Stimulated activated naive B cell treated with anti-CD40 and anti-IgM and Interleukin-4, amounts not matched to agents 10 μg/mL and 1 μg/mL and 100 μg/mL, for 72 hours (primary cell): ENCODE data around the gene GFPT2.
A peak's percentile ranks its signal among the peaks of the same experiment; 100 is the strongest.

Experiments used
- ATAC-seq, 2 donors: fragments of 150-1000 bp; cut with Tn5 transposase; replicated peaks; 2 replicates each; pipeline ENCODE4 v1.10.0; 2021; ENCODE audit warnings: moderate library complexity in 1 of 2
- DNase-seq: peaks from one replicate; pipeline ENCODE4 v3.0.0; 2021
- H3K27ac Mint-ChIP-seq: one replicate; pipeline ENCODE4 v1.8.0; 2022; ENCODE audit warnings: mild to moderate bottlenecking, mixed read lengths
- H3K27me3 Mint-ChIP-seq, 2 donors: one replicate each; pipeline ENCODE4 v1.8.0; 2022; ENCODE audit warnings: mixed read lengths in 2 of 2
- H3K36me3 Mint-ChIP-seq, 2 donors: one replicate each; pipeline ENCODE4 v1.8.0; 2022; ENCODE audit warnings: mixed read lengths in 2 of 2, mild to moderate bottlenecking in 1 of 2
- H3K4me1 Mint-ChIP-seq, 2 donors: one replicate each; pipeline ENCODE4 v1.8.0; 2022; ENCODE audit warnings: mixed read lengths in 2 of 2, mild to moderate bottlenecking in 1 of 2
- H3K4me3 Mint-ChIP-seq, 2 donors: one replicate each; pipeline ENCODE4 v1.8.0; 2022; ENCODE audit warnings: mild to moderate bottlenecking in 2 of 2, mixed read lengths in 2 of 2, moderate library complexity in 1 of 2
- H3K9me3 Mint-ChIP-seq, 2 donors: one replicate each; pipeline ENCODE4 v1.8.0; 2022; ENCODE audit warnings: mixed read lengths in 2 of 2, mild to moderate bottlenecking in 1 of 2

GFPT2 gene

GRCh38 chr5:180289966-180290365 lies 63.2 kb downstream of the GFPT2 start:
- H3K27ac Mint-ChIP-seq: no peak overlapping the region
- H3K9me3 Mint-ChIP-seq: no peaks in the 10 kb centered on the region
- DNase-seq (no peak), ATAC-seq (no peak)
- no peaks in the 10 kb centered on the region for H3K27me3 Mint-ChIP-seq
- peaks cover 31 to 49% of the 10 kb centered on the region in 2 donors for H3K4me1 Mint-ChIP-seq
- H3K4me3 Mint-ChIP-seq: no peak overlapping the region
- H3K36me3 Mint-ChIP-seq: peaks cover 10 to 20% of the 10 kb centered on the region in 2 donors

DNA sequence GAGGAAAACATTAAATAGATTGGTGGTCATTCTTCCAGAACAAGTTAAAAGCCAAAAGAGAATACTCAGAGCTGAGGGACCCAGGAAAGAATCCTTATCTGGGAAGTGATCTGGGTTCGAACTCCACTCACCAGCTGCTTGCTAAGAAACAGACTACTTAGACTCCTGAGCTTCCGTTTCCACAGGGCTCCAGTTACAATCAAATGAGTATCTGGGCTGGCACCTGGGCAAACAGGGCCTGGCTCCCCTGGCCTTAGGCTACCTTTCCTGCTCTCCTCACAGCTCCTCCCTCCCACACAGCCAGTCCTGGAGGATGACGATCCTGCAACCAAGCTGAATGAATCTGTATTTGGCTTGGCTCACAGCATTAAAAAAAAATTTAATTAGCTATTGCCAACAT lies 63.7 kb downstream of the GFPT2 start:
- peaks cover 10 to 25% of the 10 kb centered on the region in 2 donors for H3K36me3 Mint-ChIP-seq
- H3K4me1 Mint-ChIP-seq: peaks cover 29 to 49% of the 10 kb centered on the region in 2 donors
- H3K27ac Mint-ChIP-seq: no peak overlapping the region
- no peaks in the 10 kb centered on the region for H3K27me3 Mint-ChIP-seq
- H3K4me3 Mint-ChIP-seq: no peak overlapping the region
- H3K9me3 Mint-ChIP-seq: no peaks in the 10 kb centered on the region
- ATAC-seq (no peak), DNase-seq (no peak)

- Mint-ChIP-seq H3K4me1 (peaks cover 20 to 35% of the 10 kb centered on the region in 2 donors), H3K4me3 (no peak overlapping the region), H3K27me3 (no peaks in the 10 kb centered on the region), H3K9me3 (no peaks in the 10 kb centered on the region), H3K27ac (no peak overlapping the region), H3K36me3 (peaks cover 14 to 33% of the 10 kb centered on the region in 2 donors)
- ATAC-seq: no peak
- DNase-seq: no peak
Measured at GRCh38 chr5:180287868-180288267, 65.3 kb downstream of the GFPT2 start.

GRCh38 chr5:180287404-180287803 lies 65.7 kb downstream of the GFPT2 start:
- ATAC-seq: no peak
- H3K27ac Mint-ChIP-seq: no peak overlapping the region
- H3K4me3 Mint-ChIP-seq: no peak overlapping the region
- H3K27me3 Mint-ChIP-seq: no peaks in the 10 kb centered on the region
- no peaks in the 10 kb centered on the region for H3K9me3 Mint-ChIP-seq
- H3K4me1 Mint-ChIP-seq: peaks cover 18 to 31% of the 10 kb centered on the region in 2 donors
- DNase-seq: no peak
- peaks cover 18 to 38% of the 10 kb centered on the region in 2 donors for H3K36me3 Mint-ChIP-seq

GRCh38 chr5:180284149-180284548 lies 69.0 kb downstream of the GFPT2 start:
- peaks cover 9 to 12% of the 10 kb centered on the region in 2 donors for H3K4me1 Mint-ChIP-seq
- H3K9me3 Mint-ChIP-seq: peaks cover 0 to 1% of the 10 kb centered on the region in 2 donors
- H3K36me3 Mint-ChIP-seq: peaks cover 35 to 60% of the 10 kb centered on the region in 2 donors
- H3K27ac Mint-ChIP-seq: no peak overlapping the region
- no peak overlapping the region for H3K4me3 Mint-ChIP-seq
- ATAC-seq: no peak
- no peaks in the 10 kb centered on the region for H3K27me3 Mint-ChIP-seq
- DNase-seq: no peak

GRCh38 chr5:180283026-180283615 lies 70.0 kb downstream of the GFPT2 start:
- no peak overlapping the region for H3K27ac Mint-ChIP-seq
- H3K9me3 Mint-ChIP-seq: peaks cover 0 to 1% of the 10 kb centered on the region in 2 donors
- peaks cover 9 to 11% of the 10 kb centered on the region in 2 donors for H3K4me1 Mint-ChIP-seq
- no peak overlapping the region for H3K4me3 Mint-ChIP-seq
- H3K27me3 Mint-ChIP-seq: no peaks in the 10 kb centered on the region
- ATAC-seq (no peak), DNase-seq (no peak)
- peaks cover 43 to 69% of the 10 kb centered on the region in 2 donors for H3K36me3 Mint-ChIP-seq

GRCh38 chr5:180282281-180282680 lies 70.9 kb downstream of the GFPT2 start:
- H3K4me3 Mint-ChIP-seq: no peak overlapping the region
- peaks cover 1% of the 10 kb centered on the region in 2 donors for H3K9me3 Mint-ChIP-seq
- no peak overlapping the region for H3K27ac Mint-ChIP-seq
- DNase-seq: no peak
- no peak for ATAC-seq
- H3K36me3 Mint-ChIP-seq: peaks cover 51 to 74% of the 10 kb centered on the region in 2 donors
- peaks cover 4 to 6% of the 10 kb centered on the region in 2 donors for H3K4me1 Mint-ChIP-seq
- H3K27me3 Mint-ChIP-seq: no peaks in the 10 kb centered on the region

- Mint-ChIP-seq H3K9me3 (peaks cover 1 to 3% of the 10 kb centered on the region in 2 donors), H3K27me3 (no peaks in the 10 kb centered on the region), H3K36me3 (peaks cover 55 to 76% of the 10 kb centered on the region in 2 donors), H3K27ac (no peak overlapping the region), H3K4me3 (no peak overlapping the region), H3K4me1 (peaks cover 4 to 6% of the 10 kb centered on the region in 2 donors)
- ATAC-seq: no peak
- no peak for DNase-seq
Measured at GRCh38 chr5:180281706-180282105, 71.4 kb downstream of the GFPT2 start.

DNA sequence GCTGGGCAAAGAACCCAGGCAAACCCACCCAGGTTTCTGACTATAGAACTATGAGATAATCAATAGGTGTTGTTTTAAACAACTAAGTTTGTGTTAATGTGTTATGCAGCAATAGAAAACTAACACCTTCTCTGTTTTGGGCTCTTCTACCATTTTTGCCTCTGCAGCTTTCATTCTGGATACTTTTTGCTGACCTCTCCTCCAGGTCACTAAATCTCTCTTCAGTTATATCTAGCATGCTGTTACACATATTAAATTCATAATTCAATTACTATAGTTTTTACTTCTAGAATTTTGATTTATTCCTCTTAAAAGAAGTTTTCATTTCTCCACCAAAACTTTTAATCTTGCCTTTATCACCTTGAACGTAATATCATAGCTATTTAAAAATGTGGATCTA lies 78.4 kb downstream of the GFPT2 start:
- DNase-seq (no peak), ATAC-seq (no peak)
- Mint-ChIP-seq H3K9me3 (peaks cover 16 to 26% of the 10 kb centered on the region in 2 donors), H3K36me3 (peaks cover 60 to 72% of the 10 kb centered on the region in 2 donors), H3K4me1 (peaks cover 0 to 5% of the 10 kb centered on the region in 2 donors), H3K27me3 (no peaks in the 10 kb centered on the region), H3K4me3 (no peak overlapping the region), H3K27ac (no peak overlapping the region)

DNA sequence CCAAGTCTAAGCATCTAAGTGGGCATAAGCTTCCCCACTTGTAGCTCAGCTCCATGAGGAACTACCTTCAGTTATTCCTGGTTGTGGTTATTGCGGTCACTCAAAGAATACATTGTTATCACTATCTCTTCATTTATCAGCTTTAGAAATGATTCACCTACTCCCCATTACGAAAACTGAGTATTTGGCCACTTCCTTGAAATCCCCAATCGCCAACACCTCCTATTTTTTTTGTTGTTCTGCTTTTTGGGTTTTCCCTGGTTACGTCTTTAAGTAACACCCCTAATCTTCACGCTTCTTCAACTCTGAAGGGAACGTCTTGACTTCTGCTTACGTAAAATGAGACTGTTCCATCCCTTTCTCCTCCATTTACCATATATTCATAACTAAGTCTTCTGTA lies 81.9 kb downstream of the GFPT2 start:
- peaks cover 15 to 22% of the 10 kb centered on the region in 2 donors for H3K9me3 Mint-ChIP-seq

GRCh38 chr5:180259260-180259611 lies 93.9 kb downstream of the GFPT2 start:
- no peak for ATAC-seq
- Mint-ChIP-seq H3K4me3 (no peak overlapping the region), H3K27me3 (no peaks in the 10 kb centered on the region), H3K36me3 (peaks cover 74 to 93% of the 10 kb centered on the region in 2 donors), H3K27ac (no peak overlapping the region), H3K4me1 (no peaks in the 10 kb centered on the region), H3K9me3 (peaks cover 35 to 37% of the 10 kb centered on the region in 2 donors)
- DNase-seq: no peak

More for the DNA sequence above, 81.9 kb downstream of the GFPT2 start:
- H3K4me3 Mint-ChIP-seq: no peak overlapping the region
- peaks cover 0 to 5% of the 10 kb centered on the region in 2 donors for H3K4me1 Mint-ChIP-seq
- ATAC-seq (no peak), DNase-seq (no peak)
- no peak overlapping the region for H3K27ac Mint-ChIP-seq
- no peaks in the 10 kb centered on the region for H3K27me3 Mint-ChIP-seq
- H3K36me3 Mint-ChIP-seq: peaks cover 60 to 75% of the 10 kb centered on the region in 2 donors

DNA sequence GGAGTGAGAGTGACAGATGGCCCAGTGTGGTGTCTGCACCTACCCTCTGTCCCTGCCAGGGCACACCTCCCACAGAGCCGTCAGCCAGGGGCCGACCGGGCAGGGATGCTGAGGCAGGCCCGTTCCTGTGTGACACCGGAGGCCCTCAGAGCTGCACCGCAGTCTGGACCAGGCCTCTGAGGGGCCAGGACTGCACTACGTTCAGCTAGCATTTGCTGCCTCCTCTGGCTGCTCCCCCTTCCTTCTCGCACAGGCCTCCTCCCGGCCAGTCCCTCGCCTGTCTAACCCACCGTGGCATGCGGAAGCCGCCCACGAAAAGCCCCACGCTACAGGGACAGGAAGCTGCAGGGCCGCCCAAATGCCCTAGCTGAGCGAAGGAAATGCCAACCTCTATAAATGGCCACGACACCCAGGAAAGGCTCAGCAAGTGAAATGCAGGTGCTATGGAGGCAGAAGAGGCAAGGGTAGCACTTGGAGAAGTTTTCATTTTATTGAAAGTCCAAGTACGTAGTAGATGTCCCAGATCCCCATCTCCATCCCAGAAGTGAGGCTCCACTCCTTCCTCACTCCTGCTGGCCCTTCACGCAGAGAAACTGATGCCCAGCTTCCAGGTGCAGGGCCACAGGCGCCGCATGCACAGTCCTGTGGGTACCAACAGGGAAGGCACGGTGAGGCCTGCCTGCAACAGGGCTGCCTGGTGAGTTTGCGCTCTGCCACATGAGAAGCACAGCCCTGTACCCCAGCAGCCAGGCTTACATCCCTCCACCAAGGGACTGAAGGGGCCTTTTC lies 99.9 kb downstream of the GFPT2 start:
- Mint-ChIP-seq H3K36me3 (peaks cover 85 to 95% of the 10 kb centered on the region in 2 donors), H3K4me1 (no peaks in the 10 kb centered on the region), H3K9me3 (peaks cover 35 to 38% of the 10 kb centered on the region in 2 donors), H3K4me3 (no peak overlapping the region), H3K27me3 (no peaks in the 10 kb centered on the region), H3K27ac (peak overlapping the region; percentile 59)
- DNase-seq (no peak), ATAC-seq (no peak)

- Mint-ChIP-seq H3K27ac (no peak overlapping the region), H3K36me3 (peaks cover 85 to 95% of the 10 kb centered on the region in 2 donors), H3K4me1 (no peaks in the 10 kb centered on the region), H3K27me3 (no peaks in the 10 kb centered on the region), H3K4me3 (no peak overlapping the region), H3K9me3 (peaks cover 35 to 40% of the 10 kb centered on the region in 2 donors)
- DNase-seq (no peak), ATAC-seq (no peak)
Measured at GRCh38 chr5:180251887-180252286, 101.2 kb downstream of the GFPT2 start.

GRCh38 chr5:180251141-180251540 lies 102.0 kb downstream of the GFPT2 start:
- Mint-ChIP-seq H3K27ac (no peak overlapping the region), H3K4me1 (no peaks in the 10 kb centered on the region), H3K9me3 (peaks cover 35 to 40% of the 10 kb centered on the region in 2 donors), H3K4me3 (no peak overlapping the region), H3K36me3 (peaks cover 86 to 97% of the 10 kb centered on the region in 2 donors), H3K27me3 (no peaks in the 10 kb centered on the region)
- DNase-seq: no peak
- no peak for ATAC-seq
